Measurements from ENCODE around the gene TRPM2.

TRPM2 gene

GRCh38 chr21:44331209-44331608 is 22.2 kb upstream of the TRPM2 start:
- no peak for TF ChIP-seq CTCF (IDR thresholded peaks at IDR 0.05; ENCODE audit: insufficient read depth, missing control alignments)
- no peak for DNase-seq (ENCODE audit: insufficient read length, low spot score)
- no peak for FAIRE-seq

GRCh38 chr21:44331650-44332307 is 21.6 kb upstream of the TRPM2 start:
- no peak for TF ChIP-seq CTCF (IDR thresholded peaks at IDR 0.05; ENCODE audit: insufficient read depth, missing control alignments)
- DNase-seq (ENCODE audit: insufficient read length, low spot score) (no peak), FAIRE-seq (no peak)

GRCh38 chr21:44332383-44332782 is 21.0 kb upstream of the TRPM2 start:
- FAIRE-seq, result no peak
- no peak for DNase-seq (ENCODE audit: insufficient read length, low spot score)
- peak; percentile 22 for TF ChIP-seq CTCF (IDR thresholded peaks at IDR 0.05; ENCODE audit: insufficient read depth, missing control alignments)

GRCh38 chr21:44332965-44333364 is 20.5 kb upstream of the TRPM2 start:
- DNase-seq (ENCODE audit: insufficient read length, low spot score), result no peak
- FAIRE-seq, result no peak
- no peak for TF ChIP-seq CTCF (IDR thresholded peaks at IDR 0.05; ENCODE audit: insufficient read depth, missing control alignments)

- no peak for DNase-seq (ENCODE audit: insufficient read length, low spot score)
- no peak for FAIRE-seq
- no peak for TF ChIP-seq CTCF (IDR thresholded peaks at IDR 0.05; ENCODE audit: insufficient read depth, missing control alignments)
Measured at GRCh38 chr21:44333509-44334328, 19.7 kb upstream of the TRPM2 start.

GRCh38 chr21:44334329-44335030 is 18.9 kb upstream of the TRPM2 start:
- TF ChIP-seq CTCF (IDR thresholded peaks at IDR 0.05; ENCODE audit: insufficient read depth, missing control alignments), result no peak
- FAIRE-seq, result no peak
- DNase-seq (ENCODE audit: insufficient read length, low spot score), result no peak
